ENCODE measurements around the gene CAMK2B.

DNA sequence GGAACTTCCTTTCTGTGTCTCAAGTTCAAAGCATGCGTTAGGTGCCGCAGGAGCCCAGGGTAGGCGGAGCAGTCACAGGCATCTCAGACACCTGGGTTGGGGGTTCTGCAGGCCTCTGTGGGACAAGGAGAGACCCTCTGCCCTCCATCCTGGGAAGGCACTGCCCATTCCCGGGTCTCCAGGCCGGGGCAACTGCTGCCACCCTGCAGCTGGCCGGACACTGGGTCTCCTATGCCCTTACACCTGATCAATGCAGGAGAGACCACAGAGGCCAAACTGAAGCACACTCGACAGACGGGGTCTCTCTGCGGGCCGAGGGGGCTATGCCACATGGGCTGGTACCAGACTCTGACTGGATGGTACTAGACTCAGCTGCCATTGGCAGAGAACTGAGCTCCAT lies 87.7 kb downstream of the CAMK2B start:
- TF ChIP-seq, protein P1, sequence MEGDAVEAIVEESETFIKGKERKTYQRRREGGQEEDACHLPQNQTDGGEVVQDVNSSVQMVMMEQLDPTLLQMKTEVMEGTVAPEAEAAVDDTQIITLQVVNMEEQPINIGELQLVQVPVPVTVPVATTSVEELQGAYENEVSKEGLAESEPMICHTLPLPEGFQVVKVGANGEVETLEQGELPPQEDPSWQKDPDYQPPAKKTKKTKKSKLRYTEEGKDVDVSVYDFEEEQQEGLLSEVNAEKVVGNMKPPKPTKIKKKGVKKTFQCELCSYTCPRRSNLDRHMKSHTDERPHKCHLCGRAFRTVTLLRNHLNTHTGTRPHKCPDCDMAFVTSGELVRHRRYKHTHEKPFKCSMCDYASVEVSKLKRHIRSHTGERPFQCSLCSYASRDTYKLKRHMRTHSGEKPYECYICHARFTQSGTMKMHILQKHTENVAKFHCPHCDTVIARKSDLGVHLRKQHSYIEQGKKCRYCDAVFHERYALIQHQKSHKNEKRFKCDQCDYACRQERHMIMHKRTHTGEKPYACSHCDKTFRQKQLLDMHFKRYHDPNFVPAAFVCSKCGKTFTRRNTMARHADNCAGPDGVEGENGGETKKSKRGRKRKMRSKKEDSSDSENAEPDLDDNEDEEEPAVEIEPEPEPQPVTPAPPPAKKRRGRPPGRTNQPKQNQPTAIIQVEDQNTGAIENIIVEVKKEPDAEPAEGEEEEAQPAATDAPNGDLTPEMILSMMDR (IDR thresholded peaks at IDR 0.05; ENCODE audit: insufficient read depth, low read length, poor library complexity, severe bottlenecking), result no peak
- TF ChIP-seq EZH2phosphoT487 (conservative IDR thresholded peaks at IDR 0.05; ENCODE audit: low read length), result no peak
